AG09309 (cell line): ENCODE results near the gene CCNY.

Experiments used
- DNase-seq: peaks from one replicate; pipeline ENCODE4 v3.0.0-alpha.2; 2010; ENCODE audit warnings: low read depth
- H3K4me3 ChIP-seq: 2 replicates; pipeline ENCODE4 v1.5.1; 2011; ENCODE audit warnings: mild to moderate bottlenecking, low read depth, low read length, moderate library complexity; ENCODE audit not compliant: control insufficient read depth
- CTCF ChIP-seq: IDR thresholded peaks from 2 replicates; pipeline ENCODE4 v1.5.1; 2011; ENCODE audit warnings: mild to moderate bottlenecking, low read depth, low read length, inconsistent platforms; ENCODE audit not compliant: insufficient read depth, control insufficient read depth; ENCODE audit errors: missing control alignments

Gene CCNY

GRCh38 chr10:35611750-35612149, 275.4 kb downstream of the CCNY start:
- no peak for DNase-seq
- H3K4me3 ChIP-seq, result no peak overlapping the region
- no peak for TF ChIP-seq CTCF

GRCh38 chr10:35612385-35613106, 276.2 kb downstream of the CCNY start:
- no peak for TF ChIP-seq CTCF
- H3K4me3 ChIP-seq, result no peak overlapping the region
- no peak for DNase-seq

GRCh38 chr10:35613107-35613440, 276.8 kb downstream of the CCNY start:
- TF ChIP-seq CTCF, result no peak
- H3K4me3 ChIP-seq, result no peak overlapping the region

GRCh38 chr10:35613597-35614226, 277.4 kb downstream of the CCNY start:
- TF ChIP-seq CTCF, result peak; percentile 69
- DNase-seq, result no peak
- no peak overlapping the region for H3K4me3 ChIP-seq

More at GRCh38 chr10:35613107-35613440, 276.8 kb downstream of the CCNY start:
- no peak for DNase-seq

GRCh38 chr10:35614312-35614711, 278.0 kb downstream of the CCNY start:
- no peak for TF ChIP-seq CTCF
- no peak for DNase-seq
- H3K4me3 ChIP-seq, result no peak overlapping the region
